Neural crest cell (in vitro differentiated cells): ENCODE data around the gene C11orf86. TPM values are rescaled to one million over a fixed set of nuclear protein-coding genes. Genes with fewer than 3 reads are reported as not detected.

Source experiments
- DNase-seq: peaks from one replicate; pipeline ENCODE4 v3.0.0; 2021; ENCODE audit warnings: low read depth, mixed read lengths, low spot score
- H3K27ac Mint-ChIP-seq: one replicate; pipeline ENCODE4 v1.8.0; 2021; ENCODE audit warnings: mild to moderate bottlenecking, mixed read lengths; ENCODE audit not compliant: unreplicated experiment
- H3K27me3 Mint-ChIP-seq: 2 replicates; pipeline ENCODE4 v1.8.0; 2021; ENCODE audit warnings: low read depth, mild to moderate bottlenecking, mixed read lengths
- H3K36me3 Mint-ChIP-seq: 2 replicates; pipeline ENCODE4 v1.8.0; 2021; ENCODE audit warnings: low read depth, mild to moderate bottlenecking, mixed read lengths
- H3K4me1 Mint-ChIP-seq: 2 replicates; pipeline ENCODE4 v1.8.0; 2021; ENCODE audit warnings: mixed read lengths
- H3K4me3 Mint-ChIP-seq: one replicate; pipeline ENCODE4 v1.8.0; 2021; ENCODE audit warnings: mild to moderate bottlenecking, mixed read lengths
- H3K9me3 Mint-ChIP-seq: 2 replicates; pipeline ENCODE4 v1.8.0; 2021; ENCODE audit warnings: mixed read lengths
- CTCF ChIP-seq: fragments of 200-600 bp; sonication (generic); conservative IDR thresholded peaks from 2 replicates; pipeline ENCODE4 v1.5.0; 2021; ENCODE audit warnings: antibody characterized with exemption, mild to moderate bottlenecking
- total RNA-seq: library from RNA; stranded (reverse); gene quantifications from 2 replicates; pipeline ENCODE4 v1.2.1, GENCODE V29; 2021

The C11orf86 gene
- total RNA-seq, 1 donor from 2014 or later: not detected

DNA sequence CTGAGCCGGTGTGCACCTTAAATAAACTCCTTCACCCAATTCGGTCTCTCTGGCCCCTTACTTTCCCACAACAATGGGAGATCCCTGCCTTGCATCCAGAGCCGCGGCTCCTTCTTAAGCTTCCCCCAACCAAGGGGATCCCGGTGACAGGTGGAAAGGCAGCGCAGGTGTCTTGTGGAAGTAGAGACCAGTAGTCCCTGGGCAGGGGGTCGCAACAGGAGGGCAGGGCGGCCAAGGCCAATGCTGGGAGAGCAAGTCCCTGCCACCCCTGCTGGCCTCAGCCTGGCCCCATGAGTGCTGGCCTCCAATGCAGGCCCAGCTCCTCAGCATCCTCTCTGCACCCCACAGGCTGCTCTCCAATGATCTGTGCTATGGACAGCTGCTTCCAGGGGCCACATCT, 39.9 kb downstream of the C11orf86 start:
- H3K4me3 Mint-ChIP-seq: no peak overlapping the region
- no peak for TF ChIP-seq CTCF
- no peak for DNase-seq
- peak overlapping the region; percentile 35 for H3K27ac Mint-ChIP-seq
- H3K36me3 Mint-ChIP-seq: no peaks in the 10 kb centered on the region
- H3K4me1 Mint-ChIP-seq: no peaks in the 10 kb centered on the region
- peaks cover 8% of the 10 kb centered on the region for H3K27me3 Mint-ChIP-seq
- no peaks in the 10 kb centered on the region for H3K9me3 Mint-ChIP-seq

DNA sequence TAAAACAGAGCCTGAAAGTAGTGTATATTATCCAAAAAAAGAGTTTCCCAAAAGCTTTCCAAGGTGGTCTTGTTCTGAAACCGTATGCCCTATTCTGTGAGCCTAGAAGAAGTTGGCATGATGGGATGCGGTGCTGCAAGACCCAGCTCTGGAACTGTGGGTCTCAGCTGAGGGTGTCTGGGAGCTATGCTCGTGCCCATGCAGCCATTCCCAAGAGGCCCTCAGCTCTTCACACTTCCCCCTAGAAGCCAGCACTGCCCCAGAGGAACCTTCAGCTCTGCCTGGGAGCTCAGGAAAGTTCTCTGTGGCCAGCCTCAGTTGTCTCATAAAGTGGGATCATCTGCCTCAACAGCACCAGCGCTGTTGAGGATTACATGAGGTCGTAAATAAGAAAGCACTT, 41.4 kb downstream of the C11orf86 start:
- no peaks in the 10 kb centered on the region for H3K9me3 Mint-ChIP-seq
- H3K4me1 Mint-ChIP-seq: no peaks in the 10 kb centered on the region
- no peaks in the 10 kb centered on the region for H3K36me3 Mint-ChIP-seq
- H3K27me3 Mint-ChIP-seq: peaks cover 21% of the 10 kb centered on the region
- DNase-seq: no peak
- H3K27ac Mint-ChIP-seq: no peak overlapping the region
- TF ChIP-seq CTCF: no peak
- no peak overlapping the region for H3K4me3 Mint-ChIP-seq

- H3K27me3 Mint-ChIP-seq: peaks cover 57% of the 10 kb centered on the region
- no peak overlapping the region for H3K4me3 Mint-ChIP-seq
- TF ChIP-seq CTCF: no peak
- no peaks in the 10 kb centered on the region for H3K9me3 Mint-ChIP-seq
- H3K27ac Mint-ChIP-seq: no peak overlapping the region
- H3K36me3 Mint-ChIP-seq: no peaks in the 10 kb centered on the region
- peaks cover 8% of the 10 kb centered on the region for H3K4me1 Mint-ChIP-seq
- no peak for DNase-seq
Observed at GRCh38 chr11:67020949-67021348, 45.8 kb downstream of the C11orf86 start.

GRCh38 chr11:67022341-67022933, 47.3 kb downstream of the C11orf86 start:
- no peaks in the 10 kb centered on the region for H3K9me3 Mint-ChIP-seq
- DNase-seq: no peak
- H3K4me1 Mint-ChIP-seq: peaks cover 8% of the 10 kb centered on the region
- TF ChIP-seq CTCF: no peak
- H3K36me3 Mint-ChIP-seq: no peaks in the 10 kb centered on the region
- H3K4me3 Mint-ChIP-seq: peak overlapping the region; percentile 23
- peaks cover 67% of the 10 kb centered on the region for H3K27me3 Mint-ChIP-seq
- no peak overlapping the region for H3K27ac Mint-ChIP-seq

DNA sequence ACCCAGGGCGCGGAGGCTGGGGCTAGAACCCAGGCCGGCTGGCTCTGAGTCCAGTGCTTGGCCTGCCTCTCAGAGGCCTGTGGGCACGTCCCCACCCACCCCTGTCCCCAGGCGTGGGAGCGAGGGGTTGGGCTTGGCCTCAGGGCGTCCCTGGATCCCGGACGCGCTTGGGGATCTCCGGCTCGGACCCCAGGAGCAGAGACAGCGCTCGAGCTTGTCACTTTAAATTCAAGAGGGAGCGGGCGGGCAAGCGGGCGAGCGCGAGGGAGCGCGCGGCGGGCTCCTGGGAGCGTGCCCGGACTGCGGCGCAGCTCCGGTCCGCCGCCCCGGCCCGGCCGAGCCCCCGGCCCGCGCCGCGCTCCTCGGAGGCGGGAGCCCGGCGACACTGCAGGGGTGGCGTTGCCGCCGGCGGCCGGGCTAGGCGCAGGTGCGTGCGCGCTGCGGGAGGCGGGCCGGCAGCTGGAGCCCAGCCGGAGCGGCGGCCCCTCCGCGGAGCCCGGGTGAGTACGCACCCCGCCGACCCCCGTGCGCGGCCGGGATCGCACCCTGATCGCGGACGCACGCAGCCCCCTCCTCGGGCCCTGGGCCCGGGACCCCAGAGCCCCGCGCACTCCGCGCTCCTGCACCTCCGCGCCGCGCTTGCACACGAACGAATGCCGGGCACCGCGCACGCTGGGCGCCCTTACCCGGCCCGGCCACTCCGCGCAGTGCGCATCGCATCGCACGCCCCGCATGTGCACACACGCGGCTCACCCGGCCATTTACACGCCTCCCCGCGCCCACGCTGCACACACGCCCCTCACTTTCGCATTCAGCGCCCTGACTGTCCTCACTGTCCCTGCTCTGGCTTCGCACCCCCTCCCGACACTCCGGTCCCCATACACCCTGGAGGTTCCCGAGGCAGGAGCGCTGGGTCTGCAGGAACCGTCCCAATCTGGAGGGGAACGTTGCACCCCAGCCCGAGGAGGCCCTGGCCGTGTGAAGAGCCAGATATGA, 48.2 kb downstream of the C11orf86 start, which contains the start of gene SYT12:
Gene SYT12, plus strand, starts transcription at position 174 of the 996 bp plus-strand sequence. CDS start 7,011 bp downstream, outside the sequence.
- Mint-ChIP-seq H3K9me3 (no peaks in the 10 kb centered on the region), H3K27me3 (peaks cover 67% of the 10 kb centered on the region), H3K27ac (no peak within 1 kb of the TSS), H3K4me3 (peak within 1 kb of the TSS; percentile 26), H3K4me1 (peaks cover 8% of the 10 kb centered on the region), H3K36me3 (no peaks in the 10 kb centered on the region)
- no peak for TF ChIP-seq CTCF
- no peak for DNase-seq
